Mesenchymal stem cell (in vitro differentiated cells and primary cell): Measurements from ENCODE around the gene IKBKE.

Experiments
- DNase-seq: peaks from one replicate; pipeline ENCODE4 v3.0.0-alpha.2; 2013
- H2AFZ ChIP-seq: one replicate; pipeline ENCODE4 v1.6.1; 2013; ENCODE audit warnings: low read depth, mild to moderate bottlenecking, control low read depth, inconsistent platforms, low read length, moderate library complexity
- H2AK5ac ChIP-seq: 2 replicates; pipeline ENCODE4 v1.6.1; 2013; ENCODE audit warnings: low read length, moderate library complexity, mild to moderate bottlenecking, inconsistent platforms; ENCODE audit not compliant: severe bottlenecking
- H2BK120ac ChIP-seq: one replicate; pipeline ENCODE4 v1.6.1; 2013; ENCODE audit warnings: low read depth, mild to moderate bottlenecking, inconsistent platforms, low read length, moderate library complexity
- H2BK12ac ChIP-seq, 2 experiments: one replicate each; pipeline ENCODE4 v1.6.1; 2013; ENCODE audit warnings: inconsistent platforms in 2 of 2, low read length in 2 of 2, mild to moderate bottlenecking in 2 of 2, moderate library complexity in 2 of 2, control low read depth in 1 of 2
- H2BK15ac ChIP-seq: one replicate; pipeline ENCODE4 v1.6.1; 2013; ENCODE audit warnings: mild to moderate bottlenecking, low read depth, inconsistent platforms; ENCODE audit not compliant: poor library complexity, severe bottlenecking
- H2BK5ac ChIP-seq: 2 replicates; pipeline ENCODE4 v1.6.1; 2013; ENCODE audit warnings: low read depth, mild to moderate bottlenecking, low read length, control low read depth, inconsistent platforms; ENCODE audit not compliant: poor library complexity, severe bottlenecking
- H3K14ac ChIP-seq, 2 experiments: one replicate each; pipeline ENCODE4 v1.6.1; 2013; ENCODE audit warnings: inconsistent platforms in 2 of 2, low read length in 2 of 2, control low read depth in 1 of 2, mild to moderate bottlenecking in 1 of 2, moderate library complexity in 1 of 2
- H3K18ac ChIP-seq, 2 experiments: one replicate each; pipeline ENCODE4 v1.6.1; 2013; ENCODE audit warnings: inconsistent platforms in 2 of 2, low read length in 2 of 2, control low read depth in 1 of 2, low read depth in 1 of 2, mild to moderate bottlenecking in 1 of 2
- H3K23ac ChIP-seq, 2 experiments: one replicate each; pipeline ENCODE4 v1.6.1; 2013; ENCODE audit warnings: inconsistent platforms in 2 of 2, low read length in 2 of 2, mild to moderate bottlenecking in 2 of 2, moderate library complexity in 2 of 2, control low read depth in 1 of 2
- H3K27ac ChIP-seq: 2 replicates; pipeline ENCODE4 v1.5.1; 2013; ENCODE audit warnings: mild to moderate bottlenecking, moderate library complexity, low read length, control low read depth, inconsistent platforms; ENCODE audit not compliant: poor library complexity, severe bottlenecking
- H3K27me3 ChIP-seq, 2 experiments: 2 replicates each; pipeline versions ENCODE4 v1.6.1 to v1.7.0; 2013; ENCODE audit warnings: low read length in 2 of 2, mild to moderate bottlenecking in 2 of 2, moderate library complexity in 2 of 2, control low read depth in 1 of 2, inconsistent platforms in 1 of 2; ENCODE audit not compliant: control insufficient read depth in 1 of 2, insufficient read depth in 1 of 2
- H3K36me3 ChIP-seq, 2 experiments: 2 replicates each; pipeline versions ENCODE4 v1.6.1 to v1.7.0; 2013; ENCODE audit warnings: low read length in 2 of 2, control low read depth in 1 of 2, inconsistent platforms in 1 of 2, low read depth in 1 of 2, mild to moderate bottlenecking in 1 of 2; ENCODE audit not compliant: insufficient read depth in 2 of 2, control insufficient read depth in 1 of 2
- H3K4ac ChIP-seq, 2 experiments: one replicate each; pipeline ENCODE4 v1.6.1; 2013; ENCODE audit warnings: inconsistent platforms in 2 of 2, low read length in 2 of 2, mild to moderate bottlenecking in 2 of 2, moderate library complexity in 2 of 2, control low read depth in 1 of 2, low read depth in 1 of 2
- H3K4me1 ChIP-seq: 2 replicates; pipeline ENCODE4 v1.6.1; 2013; ENCODE audit warnings: low read depth, low read length, control low read depth; ENCODE audit not compliant: control insufficient read depth, insufficient read depth
- H3K4me2 ChIP-seq: 2 replicates; pipeline ENCODE4 v1.6.1; 2013; ENCODE audit warnings: low read length, mild to moderate bottlenecking, inconsistent platforms; ENCODE audit not compliant: poor library complexity, severe bottlenecking
- H3K4me3 ChIP-seq, 2 experiments: 2 replicates each; pipeline versions ENCODE4 v1.5.1 to v1.7.0; 2013; ENCODE audit warnings: low read length in 2 of 2, mild to moderate bottlenecking in 2 of 2, control low read depth in 1 of 2, low read depth in 1 of 2; ENCODE audit not compliant: insufficient read depth in 1 of 2
- H3K79me1 ChIP-seq: replicated peaks from 2 replicates; pipeline ENCODE4 v1.6.1; 2013; ENCODE audit warnings: mild to moderate bottlenecking, control low read depth, low read length, inconsistent platforms; ENCODE audit not compliant: poor library complexity, severe bottlenecking
- H3K9ac ChIP-seq: 2 replicates; pipeline ENCODE4 v1.7.0; 2013; ENCODE audit warnings: mild to moderate bottlenecking, low read length, moderate library complexity
- H3K9me3 ChIP-seq: 2 replicates; pipeline ENCODE4 v1.7.0; 2013; ENCODE audit warnings: mild to moderate bottlenecking, low read length; ENCODE audit not compliant: control insufficient read depth
- H4K8ac ChIP-seq: one replicate; pipeline ENCODE4 v1.6.1; 2013; ENCODE audit warnings: inconsistent platforms, mild to moderate bottlenecking, low read length, moderate library complexity
- H4K91ac ChIP-seq: one replicate; pipeline ENCODE4 v1.6.1; 2013; ENCODE audit warnings: mild to moderate bottlenecking, low read length, inconsistent platforms
- WGBS: methylation state at CpG from one replicate; pipeline ENCODE4 v1.1.7; 2013; ENCODE audit warnings: mixed read lengths; 5-methylcytosine and 5-hydroxymethylcytosine counted together

IKBKE gene

GRCh38 chr1:206495493-206496046 is 25.3 kb downstream of the IKBKE start:
- no peak overlapping the region for H3K23ac ChIP-seq
- no peak overlapping the region for H2BK12ac ChIP-seq
- WGBS, result 80% methylated on average over 3 of the region's 3 CpGs

DNA sequence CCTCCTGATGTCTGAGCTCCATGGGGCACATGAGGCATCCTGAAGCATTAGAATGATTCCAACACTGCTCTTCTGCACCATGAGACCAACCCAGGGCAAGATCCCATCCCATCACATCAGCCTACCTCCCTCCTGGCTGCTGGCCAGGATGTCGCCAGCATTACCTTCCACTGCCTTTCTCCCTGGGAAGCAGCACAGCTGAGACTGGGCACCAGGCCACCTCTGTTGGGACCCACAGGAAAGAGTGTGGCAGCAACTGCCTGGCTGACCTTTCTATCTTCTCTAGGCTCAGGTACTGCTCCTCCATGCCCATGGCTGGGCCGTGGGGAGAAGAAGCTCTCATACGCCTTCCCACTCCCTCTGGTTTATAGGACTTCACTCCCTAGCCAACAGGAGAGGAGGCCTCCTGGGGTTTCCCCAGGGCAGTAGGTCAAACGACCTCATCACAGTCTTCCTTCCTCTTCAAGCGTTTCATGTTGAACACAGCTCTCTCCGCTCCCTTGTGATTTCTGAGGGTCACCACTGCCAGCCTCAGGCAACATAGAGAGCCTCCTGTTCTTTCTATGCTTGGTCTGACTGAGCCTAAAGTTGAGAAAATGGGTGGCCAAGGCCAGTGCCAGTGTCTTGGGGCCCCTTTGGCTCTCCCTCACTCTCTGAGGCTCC is 26.0 kb downstream of the IKBKE start:
- Histone ChIP-seq H2BK120ac (no peak overlapping the region), H3K14ac (peak overlapping the region in 1 of 2 experiments; percentile 11), H4K91ac (peak overlapping the region; percentile 27), H3K4me3 (no peak overlapping the region), H3K79me1 (no peaks in the 10 kb centered on the region), H2AK5ac (no peak overlapping the region), H3K23ac (no peak overlapping the region), H3K9me3 (no peaks in the 10 kb centered on the region), H3K27me3 (no peaks in the 10 kb centered on the region), H4K8ac (no peak overlapping the region), H3K36me3 (peaks cover 47 to 54% of the 10 kb centered on the region in 2 experiments), H2BK15ac (no peak overlapping the region), H3K27ac (no peak overlapping the region), H2AFZ (no peak overlapping the region), H3K4me1 (peaks cover 17% of the 10 kb centered on the region), H2BK12ac (no peak overlapping the region), H3K4ac (no peak overlapping the region), H3K4me2 (no peak overlapping the region), H3K18ac (no peak overlapping the region), H3K9ac (no peak overlapping the region), H2BK5ac (no peak overlapping the region)
- WGBS, result 72% methylated on average over 5 of the region's 6 CpGs
- DNase-seq, result no peak

More at GRCh38 chr1:206495493-206496046, 25.3 kb downstream of the IKBKE start:
- no peak overlapping the region for H3K27ac ChIP-seq
- H3K9ac ChIP-seq, result no peak overlapping the region
- H3K4ac ChIP-seq, result no peak overlapping the region
- no peaks in the 10 kb centered on the region for H3K9me3 ChIP-seq
- DNase-seq, result no peak
- H4K91ac ChIP-seq, result no peak overlapping the region
- no peak overlapping the region for H2BK120ac ChIP-seq
- H3K4me3 ChIP-seq, result no peak overlapping the region
- no peak overlapping the region for H2BK5ac ChIP-seq
- H3K18ac ChIP-seq, result no peak overlapping the region
- no peaks in the 10 kb centered on the region for H3K27me3 ChIP-seq
- peaks cover 16% of the 10 kb centered on the region for H3K4me1 ChIP-seq
- H2AK5ac ChIP-seq, result no peak overlapping the region
- no peak overlapping the region for H2AFZ ChIP-seq
- peaks cover 1% of the 10 kb centered on the region for H3K79me1 ChIP-seq
- H3K14ac ChIP-seq, result no peak overlapping the region
- no peak overlapping the region for H3K4me2 ChIP-seq
- H4K8ac ChIP-seq, result no peak overlapping the region
- H2BK15ac ChIP-seq, result no peak overlapping the region
- H3K36me3 ChIP-seq, result peaks cover 54 to 61% of the 10 kb centered on the region in 2 experiments

- H3K27ac ChIP-seq, result no peak overlapping the region
- 95% methylated on average over 2 of the region's 4 CpGs for WGBS
- H3K4ac ChIP-seq, result no peak overlapping the region
- H3K4me2 ChIP-seq, result no peak overlapping the region
- H4K91ac ChIP-seq, result no peak overlapping the region
- no peak overlapping the region for H2BK12ac ChIP-seq
- H2AK5ac ChIP-seq, result no peak overlapping the region
- no peaks in the 10 kb centered on the region for H3K27me3 ChIP-seq
- H3K79me1 ChIP-seq, result no peaks in the 10 kb centered on the region
- no peak overlapping the region for H2AFZ ChIP-seq
- peaks cover 36 to 43% of the 10 kb centered on the region in 2 experiments for H3K36me3 ChIP-seq
- H4K8ac ChIP-seq, result no peak overlapping the region
- no peak overlapping the region for H3K9ac ChIP-seq
- H3K23ac ChIP-seq, result no peak overlapping the region
- H3K9me3 ChIP-seq, result no peaks in the 10 kb centered on the region
- H3K4me3 ChIP-seq, result no peak overlapping the region
- peaks cover 23% of the 10 kb centered on the region for H3K4me1 ChIP-seq
- no peak overlapping the region for H2BK120ac ChIP-seq
- H3K14ac ChIP-seq, result no peak overlapping the region
- H2BK15ac ChIP-seq, result no peak overlapping the region
- DNase-seq, result no peak
- no peak overlapping the region for H2BK5ac ChIP-seq
- no peak overlapping the region for H3K18ac ChIP-seq
These were observed 27.1 kb downstream of the IKBKE start for GRCh38 chr1:206497363-206497762.

DNA sequence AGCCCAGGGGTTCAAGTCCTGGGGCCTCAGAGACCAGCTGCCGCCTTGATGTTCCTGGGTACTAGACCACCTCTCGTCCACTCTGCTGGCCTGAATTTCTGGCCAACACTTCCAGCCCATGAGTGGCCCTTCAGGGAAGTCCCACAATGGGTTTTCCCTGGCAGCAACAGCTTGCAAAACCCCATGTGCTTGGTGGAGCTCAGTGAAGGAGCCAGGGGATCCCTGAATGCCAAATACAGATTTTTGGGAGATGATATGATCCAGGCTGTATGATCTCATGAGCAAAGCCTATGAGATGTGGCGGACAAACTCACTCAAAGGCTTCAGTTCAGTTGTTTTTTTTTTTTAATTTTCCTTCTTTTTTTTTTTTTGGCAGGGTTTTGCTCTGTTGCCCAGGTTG is 27.5 kb downstream of the IKBKE start:
- Histone ChIP-seq H3K36me3 (peaks cover 32 to 38% of the 10 kb centered on the region in 2 experiments), H3K9ac (no peak overlapping the region), H3K9me3 (no peaks in the 10 kb centered on the region), H3K27ac (no peak overlapping the region), H3K18ac (no peak overlapping the region), H4K91ac (no peak overlapping the region), H2AFZ (no peak overlapping the region), H2BK5ac (no peak overlapping the region), H2BK120ac (no peak overlapping the region), H2BK12ac (no peak overlapping the region), H3K4me3 (no peak overlapping the region), H4K8ac (no peak overlapping the region), H3K14ac (no peak overlapping the region), H3K23ac (no peak overlapping the region), H3K27me3 (no peaks in the 10 kb centered on the region), H3K79me1 (no peaks in the 10 kb centered on the region), H3K4me2 (no peak overlapping the region), H2BK15ac (no peak overlapping the region), H3K4me1 (peaks cover 23% of the 10 kb centered on the region), H3K4ac (peak overlapping the region in 1 of 2 experiments; percentile 37), H2AK5ac (no peak overlapping the region)
- no peak for DNase-seq
- 98% methylated on average over 2 of the region's 3 CpGs for WGBS
